CD4-positive, alpha-beta T cell treated with Interferon gamma for 1 hour (primary cell): ENCODE data around the gene MYOCOS.

Experiments used
- DNase-seq: peaks from one replicate; pipeline ENCODE4 v3.0.0-alpha.2; 2020

MYOCOS gene

DNA sequence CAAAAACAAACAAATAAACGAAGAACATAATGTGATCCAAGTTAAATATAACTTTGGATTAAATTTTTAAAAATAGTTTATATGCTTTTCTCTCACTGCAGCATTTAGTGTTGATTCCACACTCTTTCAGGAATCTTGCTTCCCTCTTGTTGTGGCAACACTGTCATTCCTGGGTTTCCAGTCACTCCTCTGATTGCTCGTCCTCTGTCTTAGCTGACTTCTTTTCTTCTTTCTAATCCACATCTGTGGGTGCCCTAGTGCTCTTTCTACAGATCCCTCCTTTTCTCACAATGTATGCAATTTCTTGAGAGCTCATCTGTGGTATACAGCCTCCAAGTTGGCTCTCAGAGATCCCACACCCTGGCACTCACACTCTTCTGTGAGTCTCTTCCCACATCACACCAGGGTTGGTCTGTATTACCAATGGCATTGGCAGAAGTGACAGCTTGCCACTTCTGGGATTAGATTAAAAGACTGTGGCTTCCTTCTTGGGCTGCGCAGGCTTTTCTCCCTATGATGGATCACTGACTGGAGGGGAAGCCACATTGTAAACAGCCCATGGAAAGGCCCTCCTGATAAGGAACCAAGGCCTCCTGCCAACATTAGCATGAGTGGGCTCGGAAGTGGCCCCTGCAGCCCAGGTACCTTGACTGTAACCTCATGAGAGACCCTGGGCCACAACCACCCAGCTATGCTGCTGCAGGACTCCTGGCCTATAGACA, 42.0 kb downstream of the MYOCOS start:
- no peak for DNase-seq

DNA sequence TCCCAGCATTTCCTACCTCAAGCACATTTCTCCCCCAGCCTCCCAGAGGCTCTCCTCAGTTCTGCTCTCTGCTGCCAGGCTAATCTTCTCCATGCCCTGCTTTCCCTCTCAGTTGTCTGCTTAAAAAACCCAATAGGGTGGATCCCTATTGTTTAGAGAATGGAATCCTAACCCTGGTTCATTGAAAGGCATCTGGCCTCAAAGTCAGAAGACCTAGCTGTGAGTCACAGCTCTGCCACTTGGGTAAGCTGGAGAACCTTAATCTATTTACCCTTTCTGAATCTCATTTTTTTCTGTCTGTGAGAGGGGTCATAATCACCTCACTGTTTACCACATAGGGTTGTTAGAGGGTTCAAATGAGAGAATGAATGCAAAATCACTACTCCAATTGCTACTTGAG, 42.9 kb downstream of the MYOCOS start:
- no peak for DNase-seq

DNA sequence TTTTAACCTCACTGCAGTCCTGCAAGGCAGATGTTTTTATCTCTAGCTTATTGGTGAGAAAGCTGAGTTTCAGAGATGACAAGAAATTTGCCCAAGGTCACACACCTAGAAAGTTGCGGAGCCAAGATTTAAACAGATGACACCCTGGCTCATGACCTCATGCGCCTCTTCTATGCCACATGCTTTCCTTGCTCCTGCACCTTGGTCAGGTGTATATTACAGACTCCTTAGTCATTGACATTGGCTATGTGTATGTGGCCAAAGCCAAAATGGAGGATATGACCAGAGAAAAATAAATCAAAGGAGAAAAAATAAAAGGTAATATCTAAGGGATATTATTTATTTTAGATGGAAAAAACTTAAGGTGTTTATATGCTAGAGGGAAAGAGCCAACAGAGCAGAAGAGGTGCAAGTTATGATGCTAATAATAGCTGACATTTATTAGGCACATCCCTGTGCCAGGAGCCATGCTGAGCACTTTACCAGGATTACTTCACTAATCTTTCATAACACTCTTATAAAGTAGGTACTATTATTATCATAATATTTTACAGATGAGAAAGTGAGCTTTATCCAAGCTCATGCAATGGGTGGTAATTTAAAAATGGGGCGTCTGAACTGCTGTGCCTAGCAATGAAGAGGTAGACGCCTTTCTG, 44.2 kb downstream of the MYOCOS start:
- no peak for DNase-seq

DNA sequence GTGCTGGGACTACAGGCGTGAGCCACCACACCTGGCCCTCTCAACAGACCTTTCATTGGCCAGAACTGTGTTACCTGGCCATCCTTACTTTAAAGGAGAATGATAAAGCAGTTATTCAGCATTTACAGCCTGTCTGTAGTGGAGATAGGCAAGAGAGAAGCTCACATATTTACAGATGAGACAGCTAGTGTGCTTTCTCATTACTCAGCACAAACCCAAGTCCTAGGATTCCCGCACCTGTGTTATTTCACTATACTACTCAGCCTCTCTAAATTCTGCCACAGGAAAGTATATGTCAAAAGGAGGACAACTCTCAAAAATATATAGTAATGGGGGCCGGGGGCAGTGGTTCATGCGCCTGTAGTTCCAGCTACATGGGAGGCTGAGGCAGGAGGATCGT, 46.3 kb downstream of the MYOCOS start:
- no peak for DNase-seq

DNA sequence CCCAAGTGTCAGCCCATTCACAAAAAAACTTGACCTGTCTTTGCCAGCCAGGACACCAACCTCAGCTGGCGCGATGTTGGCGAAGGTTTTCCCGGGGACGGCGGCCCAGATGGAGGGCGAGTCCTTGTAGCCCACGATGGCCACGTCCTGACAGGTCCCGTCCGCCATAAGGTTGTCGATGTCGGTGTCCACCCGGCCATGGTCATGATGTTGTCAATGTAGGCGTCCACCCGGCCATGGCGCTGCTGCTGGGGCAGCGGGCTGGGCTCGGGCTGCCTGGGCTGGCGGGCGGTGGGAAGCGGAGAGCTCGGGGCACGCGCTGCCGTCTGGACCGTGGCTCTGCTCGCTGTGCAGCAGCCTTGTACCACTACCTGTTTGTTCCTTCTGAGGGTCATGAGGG, 48.7 kb downstream of the MYOCOS start:
- DNase-seq = no peak

DNA sequence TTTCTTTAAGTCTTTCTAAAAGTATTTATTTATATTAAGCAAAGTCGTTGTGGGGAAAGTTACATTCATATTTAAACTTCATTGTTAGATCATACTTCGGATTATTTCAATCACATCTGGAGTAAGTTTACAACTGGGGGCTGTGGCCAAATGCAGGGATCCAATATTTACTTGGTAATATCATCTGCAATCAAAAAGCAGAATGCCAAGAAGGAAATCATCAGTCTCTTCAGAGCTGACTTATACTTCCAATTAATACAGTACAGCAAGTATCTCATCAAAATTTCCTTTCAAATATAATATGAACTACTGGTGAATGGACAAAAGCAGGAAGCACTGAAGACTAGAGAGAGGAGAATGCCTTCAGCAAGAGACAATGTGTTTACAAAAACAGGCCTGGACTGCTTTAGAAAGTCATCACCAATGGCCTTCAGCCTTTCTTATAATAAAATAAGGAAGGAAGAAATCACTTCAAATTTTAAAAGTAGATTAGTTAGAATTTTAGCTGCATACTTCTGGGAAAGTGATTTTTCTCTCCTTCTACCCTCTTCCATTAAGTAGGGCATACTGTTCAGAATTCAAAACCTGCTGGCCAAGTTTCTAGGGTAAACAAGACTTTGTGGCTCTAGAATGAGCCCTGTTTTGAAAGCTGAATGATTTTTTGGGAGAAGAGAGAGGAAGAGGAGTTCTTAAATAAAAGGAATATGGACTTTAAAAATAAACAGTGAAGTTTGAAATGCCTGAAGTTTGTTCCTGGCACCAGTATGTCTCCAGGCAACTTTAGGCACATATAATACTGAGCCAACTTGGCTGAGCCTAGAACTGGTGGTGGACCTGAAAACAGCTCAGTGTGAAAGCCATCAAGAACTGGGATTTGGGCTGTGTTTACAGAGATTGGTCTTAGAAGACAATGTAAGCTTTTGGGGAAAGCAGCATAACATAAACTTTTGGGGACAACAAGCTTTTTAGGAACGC, 52.7 kb downstream of the MYOCOS start:
- no peak for DNase-seq
